DMS153 (cell line): ENCODE data around the gene MME.

Experiments
- DNase-seq: peaks from one replicate; lab custom pipeline; 2025; lab: John Stamatoyannopoulos, UW

Gene MME

GRCh38 chr3:155079746-155080487, at the start of gene MME:
MME (plus strand) TSS chr3:155080319; CDS start chr3:155084168, 3,849 bp downstream.
- DNase-seq, result no peak

- DNase-seq, result no peak
These were observed 48.9 kb upstream of the MME start for GRCh38 chr3:155031186-155031585.

DNA sequence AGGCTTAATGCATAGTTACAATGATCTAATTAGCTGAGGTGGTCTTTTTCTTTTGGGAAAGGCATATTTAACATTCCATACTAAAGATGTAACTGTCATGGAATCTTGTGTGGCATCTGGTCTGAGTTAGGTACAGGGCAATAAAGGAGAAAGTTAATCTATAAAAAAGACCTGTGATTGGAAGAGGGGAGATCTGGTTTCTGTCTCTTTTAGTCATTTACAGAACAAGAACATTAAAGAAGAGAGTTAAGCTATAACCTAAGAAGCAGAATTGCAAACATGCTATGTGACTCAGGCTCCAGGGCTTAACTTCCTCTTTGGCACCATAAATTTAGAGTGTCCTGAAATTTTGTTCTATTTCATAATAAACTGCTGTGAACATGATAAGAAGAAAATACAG, 47.2 kb upstream of the MME start:
- no peak for DNase-seq

- no peak for DNase-seq
These were observed 45.3 kb upstream of the MME start for GRCh38 chr3:155034786-155035185.

- DNase-seq, result no peak
These were observed 44.6 kb upstream of the MME start for GRCh38 chr3:155035553-155035952.

- DNase-seq, result no peak
These were observed 42.5 kb upstream of the MME start for GRCh38 chr3:155037508-155038202.

DNA sequence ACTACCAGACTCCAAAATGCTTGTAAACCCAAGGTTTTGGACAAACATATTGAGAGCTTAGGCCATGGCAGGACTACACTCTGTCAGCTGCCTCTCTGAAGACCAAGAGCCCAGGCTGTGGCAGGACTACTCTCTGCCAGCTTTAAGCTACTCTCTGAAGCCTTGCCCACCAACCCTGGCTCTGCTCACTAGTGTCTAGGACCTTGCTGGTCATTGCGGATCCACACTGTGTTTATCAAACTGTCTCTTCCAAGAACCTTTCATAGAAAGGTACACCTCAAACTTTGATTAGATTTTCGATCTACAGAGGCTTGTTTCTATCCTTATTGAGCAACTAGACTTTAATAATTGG, 41.9 kb upstream of the MME start:
- DNase-seq, result no peak

- DNase-seq, result no peak
These were observed 33.2 kb upstream of the MME start for GRCh38 chr3:155046935-155047334.

DNA sequence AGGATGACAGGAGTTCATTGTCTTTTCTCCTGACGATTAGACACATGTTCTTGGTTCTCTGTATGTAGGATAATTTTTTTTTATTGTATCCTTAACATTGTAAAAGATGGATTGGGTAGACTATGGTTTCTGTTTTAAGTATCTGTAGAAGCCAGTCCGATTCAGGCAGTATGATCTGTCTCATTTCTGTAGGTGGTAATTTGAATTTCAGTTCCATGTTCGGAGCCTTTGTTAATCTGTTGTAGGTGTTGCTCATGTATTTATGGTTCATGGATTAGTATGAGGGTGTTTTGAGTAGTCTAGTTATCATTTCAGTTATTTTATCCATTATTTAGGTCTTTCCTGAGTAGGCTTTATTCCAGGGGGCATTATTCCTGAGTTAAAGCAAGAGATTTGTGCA, 32.4 kb upstream of the MME start:
- no peak for DNase-seq

- no peak for DNase-seq
These were observed 30.2 kb upstream of the MME start for GRCh38 chr3:155049959-155050358.

DNA sequence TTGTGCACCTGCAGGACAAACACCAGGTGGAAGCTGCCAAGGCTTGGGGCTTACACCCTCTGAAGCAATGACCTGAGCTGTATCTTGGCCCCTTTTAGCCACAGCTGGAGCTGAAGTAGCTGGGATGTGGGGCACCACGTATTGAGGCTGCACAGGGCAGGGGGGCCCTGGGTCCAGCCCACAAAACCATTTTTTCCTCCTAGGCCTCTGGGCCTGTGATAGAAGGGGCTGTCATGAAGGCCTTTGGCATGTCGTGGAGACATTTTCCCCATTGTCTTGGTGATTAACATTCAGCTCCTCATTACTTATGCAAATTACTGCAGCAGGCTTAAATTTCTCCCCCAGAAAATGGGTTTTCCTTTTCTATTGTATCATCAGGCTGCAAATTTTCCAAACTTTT, 27.6 kb upstream of the MME start:
- DNase-seq, result no peak

DNA sequence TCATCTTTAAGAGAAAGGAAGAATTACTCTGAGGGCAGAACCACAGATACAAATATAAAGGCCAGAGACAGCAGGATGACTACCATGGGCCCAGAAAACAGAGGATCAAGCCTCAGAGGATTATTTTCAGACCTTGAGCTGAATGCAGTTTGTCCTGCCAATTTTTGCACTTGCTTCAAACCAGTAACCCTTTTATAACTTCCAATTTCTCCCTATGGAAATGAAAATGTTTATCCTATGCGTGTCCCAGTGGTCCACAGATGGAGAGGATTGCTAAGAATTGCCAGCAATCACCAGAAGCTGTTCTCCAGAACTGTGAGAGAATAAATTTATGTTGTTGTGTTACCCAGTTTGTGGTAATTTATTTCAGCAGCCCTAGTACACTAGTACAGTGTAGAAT, 26.4 kb upstream of the MME start:
- no peak for DNase-seq

DNA sequence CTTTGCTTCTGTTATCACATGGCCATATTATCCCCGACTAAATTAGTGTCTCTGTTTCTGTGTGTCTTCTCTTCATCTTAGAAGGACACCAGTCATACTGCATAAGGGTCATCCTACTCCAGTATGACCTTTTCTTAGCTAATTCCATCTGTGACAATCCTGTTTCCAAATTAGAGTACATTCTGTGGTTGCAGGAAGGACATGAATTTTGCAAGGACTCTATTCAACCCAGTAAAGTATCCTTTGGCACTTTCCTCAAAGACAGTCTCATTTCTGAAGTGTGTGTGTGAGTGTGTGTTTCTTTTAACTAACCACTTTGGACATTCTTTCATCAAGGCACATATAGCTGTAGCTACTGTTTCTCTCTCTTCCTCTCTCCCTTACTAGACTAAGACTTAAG, 15.2 kb upstream of the MME start:
- no peak for DNase-seq

DNA sequence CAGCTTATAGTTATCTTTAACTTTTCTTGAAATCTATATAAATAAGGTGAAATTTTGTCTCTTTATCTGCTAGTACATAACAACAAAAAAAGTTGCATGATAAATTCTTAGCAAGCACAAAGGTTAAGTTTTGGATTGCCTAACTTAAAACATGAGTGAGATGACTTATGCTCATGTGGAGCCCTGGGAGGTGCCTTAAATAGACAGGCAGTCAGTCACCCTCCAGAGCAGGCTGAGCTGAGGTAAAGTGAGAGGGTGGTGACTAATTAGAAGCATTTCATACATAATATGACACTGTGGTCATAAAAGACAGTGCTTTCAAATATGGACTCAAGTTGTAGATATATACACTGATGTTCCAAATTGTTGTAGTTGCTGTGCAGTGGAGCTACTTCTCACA, 14.6 kb upstream of the MME start:
- no peak for DNase-seq

DNA sequence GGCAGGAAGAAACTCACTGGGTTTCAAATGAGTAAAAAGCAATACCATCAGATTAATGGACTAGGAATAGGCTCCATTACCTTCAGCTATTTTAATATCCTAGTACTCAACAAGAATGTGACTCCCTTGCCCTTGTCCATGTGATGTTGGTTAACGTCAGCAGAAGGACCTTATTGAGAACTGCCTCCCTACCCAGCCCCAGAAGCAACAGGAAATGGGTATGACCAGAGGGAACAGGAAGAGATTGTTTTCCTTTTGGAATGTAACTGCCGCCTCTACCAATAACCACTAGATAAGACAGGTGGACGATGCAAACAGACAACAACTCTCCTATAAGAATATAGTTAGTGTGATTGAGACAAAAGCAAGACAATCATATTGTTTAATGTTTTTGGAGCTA, 10.4 kb upstream of the MME start:
- DNase-seq, result no peak

GRCh38 chr3:155070316-155070715, 9.8 kb upstream of the MME start:
- DNase-seq, result no peak

DNA sequence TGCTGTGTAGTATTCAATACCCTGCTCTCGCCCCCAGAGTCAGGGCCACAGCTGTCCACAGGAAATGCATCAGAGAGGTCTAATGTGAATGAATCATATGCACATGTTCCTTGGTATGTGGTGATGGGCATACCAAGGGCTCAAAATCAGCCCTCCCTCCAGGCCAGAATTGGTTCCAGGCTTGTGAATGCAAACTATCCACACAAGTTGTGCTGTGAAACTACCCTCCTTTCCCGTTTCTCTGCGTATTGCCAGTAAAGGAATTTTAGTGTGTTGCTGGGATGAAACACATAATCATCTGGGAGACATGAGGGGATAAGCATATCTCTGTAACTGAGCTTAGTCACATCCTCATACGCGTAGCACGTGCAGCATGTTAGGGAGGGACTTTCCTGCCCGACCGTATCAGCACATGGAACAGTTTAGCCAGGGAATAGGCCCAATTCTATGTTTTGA, 9.2 kb upstream of the MME start:
- no peak for DNase-seq

DNA sequence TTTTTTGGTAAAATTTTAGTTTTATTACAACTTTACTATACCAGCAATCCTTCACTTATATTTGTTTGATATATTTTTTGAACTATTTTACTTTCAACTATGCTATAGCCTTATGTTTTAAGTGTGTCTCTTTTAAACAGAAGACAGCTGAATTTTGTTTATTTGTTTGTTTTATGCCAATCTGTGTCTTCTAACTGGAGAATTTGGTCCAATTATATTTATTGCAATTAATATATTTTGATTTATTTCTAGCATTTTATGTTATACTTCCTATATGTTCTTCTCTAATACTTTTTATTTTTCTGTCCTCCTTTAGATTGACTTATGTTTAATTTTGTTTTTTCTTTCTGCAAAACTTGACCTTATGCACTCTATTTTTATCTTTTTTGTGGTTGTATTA, 4.9 kb upstream of the MME start:
- DNase-seq, result no peak

DNA sequence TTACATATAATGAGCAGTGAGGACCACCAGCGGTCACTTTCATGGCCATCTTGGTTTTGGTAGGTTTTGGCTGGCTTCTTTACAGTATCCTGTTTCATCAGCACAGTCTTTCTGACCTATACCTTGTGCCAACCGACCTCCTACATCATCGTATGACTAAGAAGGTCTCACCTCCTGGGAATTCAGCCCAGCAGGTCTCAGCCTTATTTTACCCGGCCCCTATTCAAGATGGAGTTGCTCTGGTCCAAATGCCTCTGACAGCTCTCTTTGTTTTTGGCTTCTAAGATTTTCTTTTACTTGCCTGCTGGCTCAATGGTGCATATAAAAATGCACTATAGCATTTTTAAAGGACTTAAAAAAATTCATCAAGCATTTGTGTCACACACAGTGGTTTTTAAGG, 3.2 kb upstream of the MME start:
- no peak for DNase-seq

- no peak for DNase-seq
These were observed 1.2 kb upstream of the MME start for GRCh38 chr3:155078711-155079467.

GRCh38 chr3:155079468-155079745, 712 bp upstream of the MME start:
- no peak for DNase-seq

DNA sequence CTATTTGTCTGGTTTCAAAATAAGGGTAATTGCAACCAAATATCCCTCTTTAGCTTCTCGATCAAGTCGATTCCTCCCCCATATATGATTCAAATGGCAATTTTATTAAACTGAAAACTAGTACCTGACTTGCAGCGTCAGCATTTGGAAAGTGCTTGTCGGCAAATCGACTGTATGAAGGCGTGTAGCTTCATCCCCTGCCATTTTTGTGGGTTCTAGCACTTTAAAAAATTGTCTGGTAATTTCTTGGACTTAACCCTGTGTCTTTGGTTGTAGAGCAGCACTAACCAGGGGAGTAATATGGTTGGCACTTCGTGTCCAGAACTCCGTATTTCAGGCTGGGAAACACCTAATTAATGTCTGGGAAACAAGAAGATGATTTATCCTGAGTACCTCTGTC, 573 bp downstream of the MME start:
- no peak for DNase-seq

DNA sequence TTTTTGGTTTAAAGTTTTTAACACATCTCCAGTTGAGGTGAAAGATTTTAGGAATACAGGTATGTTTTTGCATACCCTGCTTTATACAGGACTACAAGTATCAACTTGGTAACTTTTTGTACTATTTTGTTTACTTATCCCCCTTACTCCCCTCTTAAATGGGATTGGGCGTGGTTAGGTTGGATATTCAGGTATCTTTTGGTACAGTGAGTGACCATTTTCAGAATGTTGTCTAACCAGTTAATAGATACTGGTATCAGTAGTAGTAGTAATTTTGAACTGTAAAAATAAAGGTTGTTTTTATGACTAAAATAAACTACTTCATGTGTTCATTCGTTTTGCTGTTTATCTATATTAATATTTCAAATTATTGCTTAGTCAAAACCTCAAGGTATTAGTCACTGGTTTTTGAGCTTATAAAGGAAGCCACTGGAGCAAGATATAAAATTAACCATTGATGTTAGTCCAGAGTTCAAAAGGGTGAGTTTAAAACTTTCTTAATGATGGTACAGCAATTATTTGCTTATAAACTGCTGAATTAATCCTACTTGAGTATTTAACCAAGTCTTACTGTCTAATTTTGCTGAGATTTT, 3.3 kb downstream of the MME start:
- DNase-seq, result no peak
